Stimulated activated CD4-positive, alpha-beta T cell treated with anti-CD3 and anti-CD28 coated beads, Interleukin-1b, Interleukin-23, amount 100 ng/mL, for 48 hours (primary cell): ENCODE measurements around the gene CGREF1.
A peak's percentile ranks its signal among the peaks of the same experiment; 100 is the strongest.
"Not testable (repeated sequence)": the region's sequence is repeated elsewhere in the genome, so short reads cannot be mapped to it uniquely, and the experiment has no call there.

Experiments used
- DNase-seq: peaks from one replicate; pipeline ENCODE4 v3.0.0-alpha.2; 2020

The CGREF1 gene

DNA sequence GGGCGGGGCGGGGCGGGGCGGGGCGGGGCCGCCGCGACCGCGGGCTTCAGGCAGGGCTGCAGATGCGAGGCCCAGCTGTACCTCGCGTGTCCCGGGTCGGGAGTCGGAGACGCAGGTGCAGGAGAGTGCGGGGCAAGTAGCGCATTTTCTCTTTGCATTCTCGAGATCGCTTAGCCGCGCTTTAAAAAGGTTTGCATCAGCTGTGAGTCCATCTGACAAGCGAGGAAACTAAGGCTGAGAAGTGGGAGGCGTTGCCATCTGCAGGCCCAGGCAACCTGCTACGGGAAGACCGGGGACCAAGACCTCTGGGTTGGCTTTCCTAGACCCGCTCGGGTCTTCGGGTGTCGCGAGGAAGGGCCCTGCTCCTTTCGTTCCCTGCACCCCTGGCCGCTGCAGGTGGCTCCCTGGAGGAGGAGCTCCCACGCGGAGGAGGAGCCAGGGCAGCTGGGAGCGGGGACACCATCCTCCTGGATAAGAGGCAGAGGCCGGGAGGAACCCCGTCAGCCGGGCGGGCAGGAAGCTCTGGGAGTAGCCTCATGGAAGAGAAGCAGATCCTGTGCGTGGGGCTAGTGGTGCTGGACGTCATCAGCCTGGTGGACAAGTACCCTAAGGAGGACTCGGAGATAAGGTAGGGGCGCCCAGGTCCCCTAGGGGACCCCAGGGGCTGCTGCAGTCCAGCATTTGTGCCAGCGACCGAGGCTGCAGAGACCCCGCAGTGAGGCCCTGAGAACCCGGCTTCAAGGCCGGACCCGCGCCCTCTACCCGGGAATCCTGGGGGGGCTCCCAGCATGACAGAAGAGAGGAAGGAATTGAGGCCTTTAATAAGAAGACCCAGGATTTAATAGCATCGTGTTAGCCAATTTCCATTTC lies 32.0 kb downstream of the CGREF1 start, which contains the start of gene KHK:
Gene KHK (plus strand): TSS at position 49 of the 870 bp plus-strand sequence. CDS start 488 bp downstream, at position 537.
- DNase-seq, result peak; percentile 32

DNA sequence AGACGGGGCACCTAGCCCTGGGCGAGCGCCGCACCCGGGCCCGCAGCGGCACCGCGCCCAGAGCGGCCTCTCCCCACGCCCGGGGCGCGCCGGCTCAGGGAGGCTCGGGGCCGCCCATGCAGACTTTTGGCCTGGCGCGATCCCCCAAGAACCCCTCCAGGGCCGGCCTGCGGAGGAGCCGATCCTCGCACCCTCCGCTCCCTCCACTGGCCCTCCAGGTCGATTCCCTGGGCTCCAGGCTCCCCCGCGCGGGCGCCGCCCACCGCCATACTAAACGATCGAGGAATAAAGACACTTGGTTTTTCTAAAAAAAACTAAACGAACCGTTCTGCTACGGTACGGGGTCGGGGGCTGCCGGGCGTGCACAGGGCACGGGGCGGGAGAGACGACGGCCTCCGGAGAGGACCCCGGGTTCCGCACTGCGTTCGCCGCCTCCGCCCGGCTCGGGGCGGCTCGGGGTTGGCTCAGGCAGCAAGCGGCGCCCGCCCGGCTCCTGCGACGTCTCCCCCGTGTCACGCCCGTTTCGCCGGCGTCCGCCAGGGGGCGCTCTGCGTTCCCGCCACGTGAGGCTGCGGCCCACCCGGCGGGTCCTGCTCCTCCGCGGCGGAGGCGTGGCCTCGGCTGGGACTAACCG lies 32.7 kb downstream of the CGREF1 start:
- DNase-seq, result peak; percentile 97

DNA sequence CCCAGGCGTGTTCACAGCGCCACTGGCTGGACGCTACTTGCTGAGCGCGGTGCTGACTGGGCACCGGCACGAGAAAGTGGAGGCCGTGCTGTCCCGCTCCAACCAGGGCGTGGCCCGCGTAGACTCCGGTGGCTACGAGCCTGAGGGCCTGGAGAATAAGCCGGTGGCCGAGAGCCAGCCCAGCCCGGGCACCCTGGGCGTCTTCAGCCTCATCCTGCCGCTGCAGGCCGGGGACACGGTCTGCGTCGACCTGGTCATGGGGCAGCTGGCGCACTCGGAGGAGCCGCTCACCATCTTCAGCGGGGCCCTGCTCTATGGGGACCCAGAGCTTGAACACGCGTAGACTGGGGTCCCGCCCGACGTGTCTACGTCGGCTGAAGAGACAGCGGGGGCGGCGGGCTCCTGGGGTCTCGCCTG lies 33.2 kb downstream of the CGREF1 start:
- DNase-seq, result no peak

DNA sequence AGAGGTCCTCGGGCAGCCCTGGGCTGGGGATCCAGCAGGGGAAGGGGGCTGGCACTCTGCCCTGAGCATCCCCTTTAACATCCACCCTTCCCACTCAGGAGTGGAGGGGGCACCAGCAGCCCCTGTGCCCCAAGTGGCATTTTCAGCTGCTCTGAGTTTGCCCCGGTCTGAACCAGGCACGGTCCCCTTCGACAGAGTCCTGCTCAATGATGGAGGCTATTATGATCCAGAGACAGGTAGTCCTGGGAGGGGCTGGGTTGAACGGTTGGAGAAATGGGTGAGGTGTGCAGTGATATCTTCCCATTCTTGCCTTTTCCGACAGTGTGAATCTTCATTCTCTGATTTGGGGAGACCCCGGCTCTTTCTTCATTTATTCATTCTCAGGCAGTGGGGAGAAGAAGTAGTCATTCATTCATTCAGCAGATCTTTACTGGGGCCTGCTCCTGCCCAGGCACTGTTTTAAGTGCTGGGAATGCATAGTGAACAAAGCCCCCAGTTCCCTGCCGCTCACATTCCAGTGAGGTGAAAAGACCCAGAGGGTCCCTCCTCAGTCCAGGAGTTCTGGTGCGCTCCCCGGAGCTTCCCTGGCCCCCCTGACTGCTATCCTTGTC lies 33.8 kb downstream of the CGREF1 start:
- no peak for DNase-seq

DNA sequence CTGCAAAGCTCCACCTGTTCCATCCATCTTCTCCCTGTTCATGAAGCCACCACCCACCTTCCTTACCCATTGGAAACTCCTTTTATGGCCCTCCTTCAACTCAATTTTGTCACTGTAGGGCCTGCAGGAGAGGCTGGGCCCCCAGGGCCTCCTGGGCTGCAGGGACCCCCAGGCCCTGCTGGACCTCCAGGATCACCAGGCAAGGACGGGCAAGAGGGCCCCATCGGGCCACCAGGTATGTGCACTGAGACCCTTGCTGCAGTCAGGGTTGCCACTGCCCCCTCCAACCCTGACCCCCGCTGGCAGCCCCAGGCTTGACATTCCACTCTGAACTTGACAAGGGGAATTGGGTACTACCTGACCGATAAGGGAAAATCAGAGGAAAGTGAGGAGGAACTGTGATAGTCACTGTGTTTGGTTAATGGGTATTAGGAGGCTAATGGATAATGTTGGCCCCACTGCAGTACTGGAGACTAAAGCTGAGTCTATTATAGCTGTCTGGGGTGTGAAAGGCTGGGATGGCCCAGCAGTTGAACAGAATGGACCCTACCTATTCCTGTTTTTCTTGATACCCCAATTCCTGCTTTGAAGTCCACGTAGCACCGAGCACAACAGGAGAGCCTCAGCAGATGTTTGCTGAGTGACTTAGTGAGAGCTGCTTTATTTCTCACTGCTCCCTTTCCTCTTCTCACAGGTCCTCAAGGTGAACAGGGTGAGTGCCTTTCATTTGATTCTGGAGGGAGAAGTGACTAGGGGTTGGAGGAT lies 34.4 kb downstream of the CGREF1 start:
- no peak for DNase-seq

DNA sequence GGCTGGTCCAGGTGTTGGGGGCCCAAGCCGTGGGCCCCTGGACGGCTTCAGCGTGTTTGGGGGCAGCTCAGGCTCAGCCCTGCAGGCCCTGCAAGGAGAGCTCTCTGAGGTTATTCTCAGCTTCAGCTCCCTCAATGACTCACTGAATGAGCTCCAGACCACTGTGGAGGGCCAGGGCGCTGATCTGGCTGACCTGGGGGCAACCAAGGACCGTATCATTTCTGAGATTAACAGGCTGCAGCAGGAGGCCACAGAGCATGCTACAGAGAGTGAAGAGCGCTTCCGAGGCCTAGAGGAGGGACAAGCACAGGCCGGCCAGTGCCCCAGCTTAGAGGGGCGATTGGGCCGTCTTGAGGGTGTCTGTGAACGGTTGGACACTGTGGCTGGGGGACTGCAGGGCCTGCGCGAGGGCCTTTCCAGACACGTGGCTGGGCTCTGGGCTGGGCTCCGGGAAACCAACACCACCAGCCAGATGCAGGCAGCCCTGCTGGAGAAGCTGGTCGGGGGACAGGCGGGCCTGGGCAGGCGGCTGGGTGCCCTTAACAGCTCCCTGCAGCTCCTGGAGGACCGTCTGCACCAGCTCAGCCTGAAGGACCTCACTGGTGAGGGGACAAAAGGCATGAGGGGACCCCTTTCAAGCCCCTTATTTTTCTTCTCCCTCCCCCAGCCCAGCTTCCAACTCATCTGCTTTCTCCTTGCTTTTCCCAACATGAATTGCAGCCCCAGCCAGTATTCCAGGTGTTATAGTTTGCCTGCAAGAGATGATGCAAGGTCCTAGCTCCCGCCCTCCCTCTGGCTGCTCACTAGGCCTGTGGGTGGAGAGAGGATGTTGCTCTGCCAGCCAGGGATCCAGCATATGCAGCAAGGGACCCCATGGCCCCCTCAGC lies 35.3 kb downstream of the CGREF1 start:
- DNase-seq, result no peak

DNA sequence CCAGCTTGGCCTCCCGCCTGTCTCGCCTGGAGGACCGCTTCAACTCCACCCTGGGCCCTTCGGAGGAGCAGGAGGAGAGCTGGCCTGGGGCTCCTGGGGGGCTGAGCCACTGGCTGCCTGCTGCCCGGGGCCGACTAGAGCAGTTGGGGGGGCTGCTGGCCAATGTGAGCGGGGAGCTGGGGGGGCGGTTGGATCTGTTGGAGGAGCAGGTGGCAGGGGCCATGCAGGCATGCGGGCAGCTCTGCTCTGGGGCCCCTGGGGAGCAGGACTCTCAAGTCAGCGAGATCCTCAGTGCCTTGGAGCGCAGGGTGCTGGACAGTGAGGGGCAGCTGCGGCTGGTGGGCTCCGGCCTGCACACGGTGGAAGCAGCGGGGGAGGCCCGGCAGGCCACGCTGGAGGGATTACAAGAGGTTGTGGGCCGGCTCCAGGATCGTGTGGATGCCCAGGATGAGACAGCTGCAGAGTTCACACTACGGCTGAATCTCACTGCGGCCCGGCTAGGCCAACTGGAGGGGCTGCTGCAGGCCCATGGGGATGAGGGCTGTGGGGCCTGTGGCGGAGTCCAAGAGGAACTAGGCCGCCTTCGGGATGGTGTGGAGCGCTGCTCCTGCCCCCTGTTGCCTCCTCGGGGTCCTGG lies 36.0 kb downstream of the CGREF1 start:
- no peak for DNase-seq

DNA sequence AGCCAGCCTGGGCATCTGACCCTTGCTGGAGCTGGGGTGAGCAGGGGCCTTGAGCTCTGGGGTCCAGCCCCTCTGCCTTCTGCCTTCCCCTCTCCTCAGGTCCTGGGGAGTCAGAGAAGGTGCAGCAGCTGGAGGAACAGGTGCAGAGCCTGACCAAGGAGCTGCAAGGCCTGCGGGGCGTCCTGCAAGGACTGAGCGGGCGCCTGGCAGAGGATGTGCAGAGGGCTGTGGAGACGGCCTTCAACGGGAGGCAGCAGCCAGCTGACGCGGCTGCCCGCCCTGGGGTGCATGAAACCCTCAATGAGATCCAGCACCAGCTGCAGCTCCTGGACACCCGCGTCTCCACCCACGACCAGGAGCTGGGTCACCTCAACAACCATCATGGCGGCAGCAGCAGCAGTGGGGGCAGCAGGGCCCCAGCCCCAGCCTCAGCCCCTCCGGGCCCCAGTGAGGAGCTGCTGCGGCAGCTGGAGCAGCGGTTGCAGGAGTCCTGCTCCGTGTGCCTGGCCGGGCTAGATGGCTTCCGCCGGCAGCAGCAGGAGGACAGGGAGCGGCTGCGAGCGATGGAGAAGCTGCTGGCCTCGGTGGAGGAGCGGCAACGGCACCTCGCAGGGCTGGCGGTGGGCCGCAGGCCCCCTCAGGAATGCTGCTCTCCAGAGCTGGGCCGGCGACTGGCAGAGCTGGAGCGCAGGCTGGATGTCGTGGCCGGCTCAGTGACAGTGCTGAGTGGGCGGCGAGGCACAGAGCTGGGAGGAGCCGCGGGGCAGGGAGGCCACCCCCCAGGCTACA lies 36.8 kb downstream of the CGREF1 start:
- DNase-seq, result no peak

DNA sequence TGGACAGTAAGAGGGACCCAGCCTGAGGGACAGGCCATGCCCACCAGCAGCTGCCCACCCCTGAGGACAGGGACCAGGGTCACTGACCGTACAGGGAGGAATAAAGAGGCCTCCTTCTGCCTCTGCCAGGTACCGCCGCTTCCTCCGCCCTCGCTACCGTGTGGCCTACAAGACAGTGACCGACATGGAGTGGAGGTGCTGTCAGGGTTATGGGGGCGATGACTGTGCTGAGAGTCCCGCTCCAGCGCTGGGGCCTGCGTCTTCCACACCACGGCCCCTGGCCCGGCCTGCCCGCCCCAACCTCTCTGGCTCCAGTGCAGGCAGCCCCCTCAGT lies 38.4 kb downstream of the CGREF1 start:
- DNase-seq, result no peak

DNA sequence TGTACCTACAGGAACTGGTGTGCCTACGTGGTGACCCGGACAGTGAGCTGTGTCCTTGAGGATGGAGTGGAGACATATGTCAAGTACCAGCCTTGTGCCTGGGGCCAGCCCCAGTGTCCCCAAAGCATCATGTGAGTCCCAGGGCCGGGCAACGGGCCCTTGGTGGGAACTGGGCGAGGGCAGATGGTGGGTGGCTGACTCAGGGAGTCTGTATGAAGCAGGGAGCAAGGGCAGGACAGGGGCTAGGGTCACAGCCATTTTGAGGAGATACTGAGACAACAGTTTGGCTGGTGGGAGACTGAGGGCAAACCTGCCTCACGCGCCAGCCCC lies 38.8 kb downstream of the CGREF1 start:
- no peak for DNase-seq

DNA sequence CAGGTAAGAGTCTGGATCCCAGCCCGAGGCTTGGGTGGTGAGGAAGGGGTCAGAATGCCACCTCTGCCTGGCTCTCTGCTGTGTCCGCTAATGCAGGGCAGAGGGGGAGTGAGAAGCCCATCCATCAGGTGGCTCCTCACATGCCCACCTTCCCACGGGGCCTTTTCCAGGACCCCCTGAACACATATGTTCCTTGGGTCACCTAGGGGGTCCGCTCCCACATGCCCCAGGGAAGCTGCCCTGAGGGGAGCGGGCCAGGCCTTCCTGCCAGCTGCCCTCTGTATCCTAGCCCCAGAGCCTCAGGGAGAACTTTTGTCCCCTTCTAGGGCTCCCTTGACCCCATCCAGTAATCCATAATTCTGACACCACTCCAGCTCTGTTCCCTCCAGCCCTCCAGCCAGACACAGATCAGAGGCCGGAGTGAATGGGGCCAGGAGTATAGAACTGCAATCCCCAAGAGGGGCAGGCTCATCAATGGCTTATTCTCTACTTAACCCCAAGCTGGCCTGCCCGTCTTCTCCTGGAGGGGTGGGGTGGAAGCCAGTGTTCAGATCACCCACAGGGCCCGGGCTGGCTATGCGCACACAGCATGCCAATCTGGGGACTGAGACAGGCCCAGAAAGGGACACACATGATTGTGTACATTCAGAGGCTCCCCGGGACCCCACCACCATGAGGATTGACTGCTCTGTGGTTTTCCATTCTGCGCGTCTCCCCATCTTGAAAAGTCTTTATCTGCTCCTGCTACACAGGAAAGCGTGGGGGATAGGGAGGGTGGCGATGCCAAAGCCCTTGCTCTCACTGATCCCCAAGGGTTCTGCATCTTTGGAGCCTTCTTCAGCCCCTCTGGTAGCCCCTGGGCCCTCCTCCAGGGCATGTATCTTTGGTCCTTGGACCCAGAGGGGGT lies 39.4 kb downstream of the CGREF1 start:
- DNase-seq, result no peak

DNA sequence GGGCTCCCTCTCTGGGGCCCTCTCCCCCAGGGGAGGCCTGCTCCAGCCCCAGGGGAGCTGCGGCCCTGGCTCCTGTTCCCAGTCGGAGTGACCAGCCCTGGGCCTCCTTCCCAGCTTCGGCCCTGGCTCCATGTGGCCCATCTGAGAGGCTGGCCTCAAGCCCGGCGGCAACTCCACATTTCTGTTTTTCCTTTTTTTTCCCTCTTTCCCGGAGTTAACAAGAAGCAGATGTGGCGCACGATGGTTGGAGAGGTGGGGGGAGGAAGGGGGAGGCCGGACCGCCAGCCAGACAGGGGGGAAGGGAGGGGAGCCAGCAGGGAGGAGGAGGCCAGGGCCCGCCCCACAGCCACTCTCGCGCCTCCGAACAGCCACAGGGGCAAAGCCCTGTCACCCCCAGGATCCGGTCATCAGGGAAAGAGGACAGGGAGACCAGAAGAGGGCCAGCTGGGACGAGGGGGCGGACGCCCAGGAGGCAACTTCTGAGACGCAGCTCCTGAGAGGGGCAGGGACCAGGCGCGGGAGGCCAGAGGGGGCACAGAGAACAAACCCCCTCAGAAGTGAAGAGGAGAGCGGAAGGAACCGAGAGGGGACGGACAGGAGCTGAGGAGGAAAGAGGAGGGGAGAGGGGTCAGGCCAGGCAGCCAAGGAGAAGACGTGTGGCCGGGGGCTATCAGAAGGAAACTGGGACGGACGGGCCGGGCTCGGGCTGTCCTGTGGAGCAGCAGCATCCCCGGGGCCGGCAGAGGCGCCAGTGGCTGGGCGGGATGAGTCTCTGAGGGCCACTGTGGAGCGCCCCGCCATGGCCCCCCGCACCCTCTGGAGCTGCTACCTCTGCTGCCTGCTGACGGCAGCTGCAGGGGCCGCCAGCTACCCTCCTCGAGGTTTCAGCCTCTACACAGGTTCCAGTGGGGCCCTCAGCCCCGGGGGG lies 40.4 kb downstream of the CGREF1 start, which contains the start of gene EMILIN1:
Gene EMILIN1 (plus strand): TSS at position 349 of the 928 bp plus-strand sequence. CDS start 451 bp downstream, at position 800.
- no peak for DNase-seq

DNA sequence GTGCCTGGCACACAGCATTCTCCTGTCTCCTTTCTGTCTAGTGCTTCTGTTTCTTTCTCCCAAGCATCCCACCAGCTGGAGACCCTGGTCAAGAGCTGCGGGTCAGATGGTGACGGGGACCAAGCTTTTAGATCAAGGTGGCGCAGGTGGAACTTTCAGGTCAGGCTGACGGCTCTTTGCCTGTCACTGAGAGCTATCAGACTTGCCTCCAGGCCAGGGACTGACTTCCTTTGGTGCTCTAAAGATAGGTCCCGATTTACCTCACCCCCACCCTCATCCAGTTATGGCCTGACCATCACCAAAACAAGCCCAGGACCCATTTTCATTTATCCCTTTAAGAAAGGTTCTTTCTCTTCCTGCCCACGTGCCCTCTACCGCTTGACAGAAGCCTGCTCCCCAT lies 41.7 kb downstream of the CGREF1 start:
- DNase-seq, result no peak

DNA sequence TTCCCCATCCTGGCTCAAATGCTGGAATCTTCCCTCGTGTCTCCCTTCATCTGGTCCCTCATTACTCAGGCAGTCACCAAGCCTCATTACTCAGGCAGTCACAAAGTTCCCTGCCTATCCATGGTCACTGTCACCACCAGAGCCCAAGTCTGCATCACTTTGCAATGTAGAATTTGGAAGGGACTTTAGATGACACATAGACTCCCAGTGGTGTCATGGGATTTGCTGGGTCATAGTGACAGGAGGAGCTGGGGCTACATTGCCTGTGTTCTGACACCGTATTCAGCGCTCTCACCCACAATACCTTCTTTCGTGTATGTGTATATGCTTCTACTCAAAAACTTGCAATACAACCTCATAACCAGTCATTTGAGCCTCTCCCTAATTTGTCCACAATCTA lies 42.6 kb downstream of the CGREF1 start:
- DNase-seq, result no peak

DNA sequence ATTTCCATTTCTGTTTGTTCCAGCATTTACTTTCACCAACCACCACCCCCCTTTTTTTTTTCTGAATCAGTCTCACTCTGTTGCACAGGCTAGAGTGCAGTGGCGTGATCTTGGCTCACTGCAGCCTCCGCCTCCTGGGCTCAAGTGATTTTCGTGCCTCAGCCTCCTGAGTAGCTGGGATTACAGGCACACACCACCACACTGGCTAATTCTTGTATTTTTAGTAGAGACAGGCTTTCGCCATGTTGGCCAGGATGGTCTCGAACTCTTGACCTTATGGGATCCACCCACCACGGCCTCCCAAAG lies 43.4 kb downstream of the CGREF1 start:
- DNase-seq, result not testable (repeated sequence)

DNA sequence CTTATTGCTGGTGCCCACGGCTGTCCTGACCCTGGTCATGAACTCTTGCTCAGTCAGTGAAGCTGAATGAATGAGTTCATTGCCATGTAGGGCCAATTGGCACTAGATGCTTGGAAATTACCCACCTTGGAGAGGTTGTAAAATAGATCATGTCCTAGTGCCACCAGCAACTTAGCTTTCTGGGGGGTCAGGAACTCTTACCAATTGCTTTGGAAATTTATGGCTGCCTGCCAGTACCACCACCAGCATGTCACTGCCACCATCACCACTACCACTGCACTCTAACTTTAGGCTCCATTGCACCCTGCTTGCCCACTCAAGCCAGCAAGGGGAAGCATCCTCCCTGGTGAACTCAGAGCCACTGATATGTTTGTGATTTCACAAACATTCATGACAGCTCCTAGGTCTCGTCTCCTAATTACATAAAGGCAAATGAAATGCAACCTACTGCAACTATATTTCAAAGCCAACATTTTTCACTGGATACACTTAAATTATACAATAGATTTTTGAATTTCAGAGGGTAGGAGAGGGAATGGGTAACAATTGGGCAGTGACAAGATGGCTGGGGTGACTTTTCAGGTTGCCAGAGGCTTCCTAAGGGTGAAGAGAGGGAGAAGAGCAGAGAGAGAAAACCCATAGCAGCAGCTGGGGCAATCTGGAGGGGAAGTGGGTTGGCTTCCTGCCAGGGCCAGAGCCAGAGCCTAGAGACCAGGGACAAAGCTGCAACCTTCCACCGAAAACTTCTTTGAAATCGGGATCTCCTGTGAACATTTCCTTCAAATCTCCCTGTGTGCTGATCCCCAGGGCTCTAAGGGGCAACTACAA lies 44.0 kb downstream of the CGREF1 start:
- DNase-seq, result no peak

DNA sequence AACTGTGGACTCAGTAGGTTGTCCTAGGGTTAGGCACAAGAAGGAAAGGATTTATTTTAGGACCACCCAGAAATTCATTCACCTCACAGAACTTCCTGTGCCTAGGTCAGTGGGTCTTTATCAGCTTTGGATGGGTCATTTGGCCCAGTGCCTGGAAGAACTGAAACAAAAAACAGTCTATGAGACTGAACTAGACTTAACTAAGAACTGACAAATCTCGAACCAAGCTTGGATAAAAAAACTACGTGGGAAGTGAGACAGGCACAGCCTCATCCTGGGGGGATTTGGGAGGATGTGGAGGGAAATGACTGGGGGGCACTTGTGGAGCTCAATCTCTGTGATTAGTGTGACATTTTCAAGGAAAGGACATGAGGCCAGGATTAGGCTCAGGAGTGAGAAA lies 45.1 kb downstream of the CGREF1 start:
- DNase-seq, result no peak

DNA sequence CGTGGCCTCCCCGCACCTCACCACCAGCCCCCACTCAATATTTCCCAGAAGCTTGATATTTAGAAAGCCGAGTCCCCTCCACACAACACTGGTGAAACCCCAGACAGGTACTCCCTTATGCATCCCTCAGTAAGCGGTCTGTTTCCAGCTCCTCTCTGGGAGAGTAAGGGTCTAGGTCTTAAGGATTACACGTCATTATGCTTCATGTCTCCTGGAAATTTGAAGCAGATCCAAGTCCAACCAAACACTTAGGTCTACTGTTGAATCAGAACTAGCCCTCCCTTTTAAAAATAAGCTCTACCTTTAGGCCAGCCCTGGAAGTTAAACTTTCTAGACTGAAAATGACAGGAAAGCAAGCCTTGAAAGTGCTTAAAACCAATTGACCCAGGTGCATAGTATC lies 46.0 kb downstream of the CGREF1 start:
- DNase-seq, result no peak
